HG02610 (cell line): ENCODE results near the gene NEAT1.

ENCODE experiments used
- ATAC-seq: cut with Tn5 transposase; IDR thresholded peaks from one replicate; pipeline ENCODE4 v1.9.1; 2021; ENCODE audit warnings: mild to moderate bottlenecking, moderate library complexity; ENCODE audit not compliant: unreplicated experiment

Gene NEAT1

DNA sequence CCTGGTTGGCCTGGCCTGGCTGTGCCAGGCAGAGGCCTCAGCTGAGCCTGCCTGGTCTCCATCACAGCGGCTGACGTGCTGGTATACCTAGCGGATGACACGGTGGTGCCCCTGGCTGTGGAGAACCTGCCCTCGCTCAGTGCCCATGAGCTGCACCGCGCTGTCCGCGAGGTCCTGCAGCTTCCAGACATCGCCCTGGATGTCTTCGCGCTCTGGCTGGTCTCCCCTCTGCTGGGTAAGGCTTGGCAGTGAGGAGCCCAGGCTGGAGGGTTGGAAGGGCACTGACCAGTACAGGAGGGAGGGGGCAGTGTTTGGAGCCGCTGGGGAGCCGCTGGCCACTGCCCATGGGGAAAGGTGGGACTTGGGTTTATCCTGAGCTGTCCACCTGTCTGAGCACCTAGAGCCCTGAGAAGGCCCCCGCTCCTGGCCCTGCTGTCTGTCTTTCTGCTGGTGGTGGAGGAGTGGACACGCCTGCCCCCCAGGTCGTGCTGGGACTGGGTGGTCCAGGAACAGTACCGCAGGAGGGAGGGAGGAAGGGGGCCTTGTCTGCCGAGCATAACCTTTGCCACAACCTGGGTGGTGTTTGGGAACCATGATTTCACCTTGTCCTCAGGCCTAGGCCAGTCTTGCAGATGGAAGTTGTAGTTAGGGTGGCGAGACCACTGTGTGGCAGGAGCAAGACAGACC lies 33.2 kb upstream of the NEAT1 start:
- ATAC-seq: no peak

DNA sequence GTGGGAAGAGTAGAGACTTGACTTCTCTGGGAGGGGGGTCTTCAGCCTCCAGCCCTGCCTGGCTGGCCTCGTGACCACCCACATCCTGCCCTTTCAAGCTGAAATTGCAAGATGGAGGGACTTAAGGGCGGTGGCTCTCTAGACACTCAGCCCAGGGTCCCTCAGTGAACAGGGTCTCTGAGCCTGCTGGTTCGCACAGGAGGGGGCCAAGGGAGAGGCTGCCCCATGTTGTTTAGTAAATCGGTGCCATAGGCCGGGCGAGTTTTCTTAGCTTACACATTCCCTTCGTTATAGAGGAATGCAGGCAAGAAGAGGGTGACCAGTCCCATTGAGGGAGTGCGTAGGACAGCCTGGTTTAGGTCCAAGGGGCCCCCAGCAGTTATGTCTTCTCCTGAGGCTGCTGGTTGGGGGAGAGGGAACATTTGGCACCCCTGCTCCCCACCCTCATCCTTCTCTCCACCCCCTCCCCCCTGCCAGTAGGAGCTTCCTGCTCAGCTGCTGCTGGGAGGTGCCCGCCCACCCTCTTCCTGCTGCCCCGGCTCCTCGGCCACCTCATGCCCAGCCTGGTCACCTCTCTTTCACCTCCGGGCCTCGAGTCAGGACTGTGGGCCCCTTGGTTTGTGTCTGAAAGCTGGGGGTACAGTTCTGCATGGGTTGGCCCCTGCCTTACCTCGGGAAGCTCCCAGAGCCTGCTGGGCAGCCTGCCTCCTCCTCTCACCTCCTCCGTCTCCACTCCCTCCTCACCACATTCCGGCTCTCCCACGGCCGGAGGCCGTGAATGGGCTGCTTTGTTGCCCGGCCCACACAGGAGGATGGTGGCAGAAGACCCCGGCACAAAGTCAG lies 32.3 kb upstream of the NEAT1 start:
- ATAC-seq: no peak

DNA sequence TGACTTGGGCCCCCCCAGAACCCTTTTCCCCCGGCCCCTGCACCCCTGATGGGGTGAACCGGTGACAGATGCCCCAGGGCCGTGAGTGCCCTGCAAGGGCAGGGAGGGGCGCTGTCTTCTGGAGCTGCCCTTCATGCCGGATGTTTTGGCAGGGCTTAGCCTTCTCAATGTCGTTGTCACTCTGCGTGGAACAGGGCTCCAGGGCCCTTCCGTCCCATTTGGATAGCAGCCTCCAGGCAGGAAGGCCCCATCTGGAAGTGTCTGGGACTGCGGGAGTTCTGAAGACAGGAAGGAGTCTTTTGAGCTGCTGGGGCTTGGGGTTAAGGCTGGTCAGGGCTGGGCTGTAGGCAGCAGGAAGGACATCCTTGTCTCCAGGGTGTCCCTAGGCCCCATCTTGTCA lies 31.6 kb upstream of the NEAT1 start:
- ATAC-seq: no peak

DNA sequence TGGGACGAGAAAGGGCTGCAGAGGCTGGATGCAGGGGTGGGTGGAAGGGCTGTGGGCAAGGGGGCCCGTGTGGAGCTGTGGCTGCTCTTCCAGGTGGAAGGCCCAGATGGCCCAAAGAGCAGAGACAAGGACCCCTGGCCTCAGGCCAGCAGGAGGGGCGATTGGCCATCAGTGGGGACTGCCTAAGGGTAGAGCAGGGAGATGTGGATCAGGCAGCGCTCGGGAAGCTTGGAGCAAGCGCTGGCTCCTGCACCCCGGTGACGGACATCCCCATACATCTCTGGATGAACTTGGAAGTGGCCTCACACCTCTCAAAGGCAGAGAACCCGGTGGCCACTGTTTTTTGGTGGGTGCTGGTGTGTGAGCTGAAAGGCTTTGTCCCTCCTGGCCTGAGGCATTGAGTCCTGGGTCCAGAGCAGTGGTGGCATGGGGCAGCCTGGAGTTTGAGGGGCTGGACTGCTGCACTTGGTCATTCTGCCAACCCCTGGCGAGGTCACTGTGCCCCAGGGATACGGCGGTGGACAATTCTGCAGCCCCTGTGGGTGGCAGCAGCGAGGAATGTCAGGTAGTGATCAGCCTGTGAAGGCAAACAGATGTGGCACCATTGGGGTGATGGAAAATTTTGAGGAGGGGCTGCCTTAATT lies 30.3 kb upstream of the NEAT1 start:
- ATAC-seq: no peak

DNA sequence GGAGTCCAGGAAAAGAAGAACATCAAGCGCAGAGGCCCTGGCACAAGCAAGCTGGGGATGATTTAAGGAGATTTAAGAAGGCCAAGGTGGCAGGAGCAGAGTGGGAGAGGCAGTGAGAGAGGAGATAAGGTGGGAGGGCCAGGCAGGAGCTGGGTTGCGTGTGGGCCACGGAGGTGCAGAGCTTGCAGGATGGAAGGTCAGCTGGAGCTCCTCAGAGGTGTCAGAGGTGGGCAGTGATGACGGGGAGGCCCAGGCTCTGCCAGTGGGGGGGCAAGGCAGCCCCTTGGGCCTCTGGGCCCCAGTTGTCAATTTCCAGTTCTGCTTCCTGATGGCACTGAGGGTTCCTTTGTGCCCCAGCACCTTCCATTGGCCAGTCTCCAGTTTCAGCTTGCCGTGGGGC lies 29.7 kb upstream of the NEAT1 start:
- ATAC-seq: no peak

DNA sequence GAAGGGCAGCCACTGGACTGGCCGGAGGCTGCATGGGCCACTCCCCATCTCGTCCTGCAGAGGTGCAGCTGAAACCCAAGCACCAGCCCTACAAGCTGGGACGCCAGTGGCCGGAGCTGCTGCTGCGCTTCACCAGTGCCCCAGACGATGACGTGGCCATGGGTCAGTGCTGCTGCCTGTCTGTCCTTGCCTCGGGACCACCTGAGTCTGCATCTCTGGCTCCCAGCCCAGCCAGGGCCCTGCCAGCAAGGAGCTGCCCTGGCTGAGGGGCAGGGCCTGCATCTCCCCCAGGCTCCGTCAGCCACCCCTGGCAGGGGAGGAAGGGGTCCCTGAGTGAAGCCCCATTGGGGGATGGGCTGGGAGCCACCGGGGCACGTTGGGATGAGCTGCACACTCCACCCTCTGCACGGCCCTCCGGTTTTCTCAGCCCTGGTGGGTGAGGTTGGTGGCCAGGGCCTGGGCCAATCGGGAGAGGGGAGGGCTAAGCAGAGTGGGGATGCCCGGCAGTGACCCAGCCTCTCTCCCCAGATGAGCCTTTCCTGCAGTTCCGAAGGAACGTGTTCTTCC lies 29.0 kb upstream of the NEAT1 start:
- no peak for ATAC-seq

DNA sequence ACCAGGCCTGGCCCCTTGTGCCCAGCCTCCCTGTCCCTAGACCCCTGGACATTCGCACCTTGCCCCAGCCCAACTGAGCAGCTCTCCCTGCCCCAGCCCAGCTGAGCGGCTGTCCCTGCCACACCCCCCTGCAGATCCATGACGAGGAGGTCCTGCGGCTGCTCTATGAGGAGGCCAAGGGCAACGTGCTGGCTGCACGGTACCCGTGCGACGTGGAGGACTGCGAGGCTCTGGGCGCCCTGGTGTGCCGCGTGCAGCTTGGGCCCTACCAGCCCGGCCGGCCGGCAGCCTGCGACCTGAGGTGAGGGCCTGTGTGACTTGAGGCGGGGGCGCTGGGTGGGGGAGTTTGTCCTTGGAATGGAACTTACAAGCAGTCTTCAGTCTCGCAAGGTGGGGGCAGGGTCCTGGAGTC lies 28.5 kb upstream of the NEAT1 start:
- no peak for ATAC-seq

DNA sequence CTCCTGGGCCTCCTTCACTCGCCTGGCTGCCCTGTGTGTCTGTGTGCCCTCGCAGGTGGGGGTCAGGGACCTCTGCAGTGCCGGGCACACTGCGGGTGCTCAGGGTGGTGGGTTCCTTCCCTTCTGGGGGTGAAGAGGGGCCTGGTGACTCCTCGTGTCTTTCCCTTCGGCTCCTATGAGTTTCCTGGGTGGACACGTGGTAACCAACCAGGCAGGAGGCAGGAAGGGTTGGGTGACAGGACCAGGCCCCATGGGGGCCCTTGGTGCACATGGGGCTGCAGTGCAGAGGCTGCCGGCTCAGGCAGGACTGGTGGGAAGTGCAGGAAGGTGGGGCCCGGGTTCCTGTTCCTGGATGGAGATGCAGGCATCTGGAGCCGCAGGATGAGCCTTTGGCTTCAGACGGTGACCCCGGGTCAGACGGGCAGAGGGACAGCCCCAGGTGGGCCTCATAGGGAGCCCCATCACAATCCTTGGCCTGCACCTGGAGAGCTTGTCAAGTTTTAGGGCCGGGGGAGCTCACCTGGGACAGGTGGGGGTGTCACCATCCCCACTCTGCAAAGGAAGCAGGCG lies 26.6 kb upstream of the NEAT1 start:
- no peak for ATAC-seq

DNA sequence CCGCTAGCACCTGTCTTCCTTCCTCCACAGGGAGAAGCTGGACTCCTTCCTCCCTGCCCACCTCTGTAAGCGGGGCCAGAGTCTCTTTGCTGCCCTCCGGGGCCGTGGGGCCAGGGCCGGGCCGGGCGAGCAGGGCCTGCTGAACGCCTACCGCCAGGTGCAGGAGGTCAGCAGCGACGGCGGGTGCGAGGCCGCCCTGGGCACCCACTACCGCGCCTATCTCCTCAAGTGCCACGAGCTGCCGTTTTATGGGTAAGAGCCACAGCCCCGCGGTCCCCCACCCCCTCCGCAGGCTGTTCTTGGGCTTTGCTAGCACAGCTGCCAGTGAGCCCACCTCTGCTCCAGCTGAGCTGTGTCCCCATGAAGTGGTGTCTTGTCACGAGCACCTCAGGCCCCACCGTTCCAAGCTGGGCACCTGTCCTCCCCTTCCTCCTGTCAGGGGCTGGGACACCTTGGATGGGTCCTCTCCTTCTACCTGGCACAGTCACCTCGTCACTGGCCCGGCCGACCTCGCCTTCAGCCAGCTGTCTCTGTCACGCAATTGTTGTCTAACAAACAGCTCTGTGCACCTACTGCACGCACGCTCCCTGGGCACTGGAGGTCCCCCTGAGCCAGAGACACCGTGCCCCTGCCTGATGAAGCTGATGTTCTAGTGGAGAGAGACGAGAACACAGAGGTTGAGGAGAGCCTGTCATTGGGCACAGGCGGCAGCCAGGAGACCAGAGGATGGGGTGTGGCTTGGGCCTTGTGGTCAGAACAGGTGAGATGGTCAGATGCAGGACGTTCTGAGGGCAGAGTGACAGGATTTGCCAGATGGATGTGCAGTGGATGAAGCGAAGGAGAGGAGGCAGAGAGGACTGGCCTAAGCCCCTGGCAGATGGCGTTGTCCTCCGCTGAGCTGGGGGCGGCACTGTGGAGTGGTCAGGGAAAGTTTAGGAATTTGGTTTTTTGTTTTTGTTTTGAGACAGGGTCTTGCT lies 25.5 kb upstream of the NEAT1 start:
- no peak for ATAC-seq

DNA sequence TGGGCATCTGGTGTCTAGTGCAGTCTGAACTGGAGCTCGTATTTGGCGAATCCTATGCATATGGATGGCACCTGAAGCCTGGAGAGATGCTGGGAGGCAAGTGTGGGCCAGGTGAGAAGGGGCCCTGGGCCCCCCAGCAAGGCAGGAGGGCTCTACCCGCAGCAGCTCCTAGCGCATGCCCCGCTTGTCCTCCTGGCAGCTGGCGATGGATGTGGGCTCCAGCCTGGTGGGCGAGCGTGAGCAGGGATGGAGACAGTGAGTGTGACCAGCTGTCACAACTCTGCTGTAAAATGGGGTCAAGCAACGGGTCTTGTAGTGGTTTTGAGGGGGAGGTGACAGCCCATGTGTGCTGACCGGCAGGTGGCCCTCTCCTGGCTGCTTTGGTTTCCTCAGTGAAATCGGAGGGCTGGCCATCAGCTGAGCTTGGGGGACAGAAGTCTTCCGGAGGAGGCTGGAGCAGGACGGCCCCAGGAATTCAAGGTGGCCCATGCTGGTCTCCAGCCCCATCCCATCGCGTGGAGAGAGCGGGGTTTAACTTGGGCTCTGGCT lies 24.2 kb upstream of the NEAT1 start:
- ATAC-seq: no peak

DNA sequence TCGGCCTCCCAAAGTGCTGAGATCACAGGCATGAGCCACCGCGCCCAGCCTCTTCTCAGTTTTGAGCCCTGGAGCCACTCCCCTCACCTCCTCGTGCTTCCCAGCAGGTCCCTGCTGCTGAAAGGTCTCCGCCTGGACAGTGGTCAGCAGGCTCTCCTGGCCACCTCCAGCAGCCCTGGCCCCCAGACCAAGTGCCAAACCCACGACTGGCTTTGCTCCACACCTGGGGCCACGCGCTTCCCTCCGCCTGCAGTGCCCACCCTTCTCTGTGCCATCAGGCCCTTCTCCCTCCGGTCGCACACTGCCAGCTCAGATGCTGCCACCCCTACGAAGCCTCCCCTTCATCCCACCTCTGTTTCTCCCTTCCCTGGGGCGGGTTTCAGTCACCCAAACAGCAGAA lies 23.3 kb upstream of the NEAT1 start:
- no peak for ATAC-seq

DNA sequence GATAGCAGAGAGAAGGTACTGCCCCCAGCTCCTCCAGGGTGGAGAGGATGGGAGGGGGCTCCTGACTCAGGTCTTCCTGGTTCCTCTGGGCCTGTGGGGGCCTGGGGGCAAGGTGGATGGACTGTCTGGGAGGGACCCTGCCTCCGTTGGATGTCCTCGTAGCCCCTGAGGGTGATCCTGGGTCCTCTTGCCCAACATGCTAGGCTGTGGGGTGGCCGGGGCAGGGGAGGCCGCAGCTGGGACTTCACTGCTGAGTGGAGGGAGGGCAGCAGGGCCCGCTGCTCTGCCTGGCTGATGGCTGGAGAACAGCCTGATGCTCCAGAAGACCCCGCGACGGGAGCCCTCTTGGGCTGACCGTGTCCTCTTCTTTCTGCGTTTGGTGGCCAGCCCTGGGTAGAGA lies 22.8 kb upstream of the NEAT1 start:
- ATAC-seq: no peak

DNA sequence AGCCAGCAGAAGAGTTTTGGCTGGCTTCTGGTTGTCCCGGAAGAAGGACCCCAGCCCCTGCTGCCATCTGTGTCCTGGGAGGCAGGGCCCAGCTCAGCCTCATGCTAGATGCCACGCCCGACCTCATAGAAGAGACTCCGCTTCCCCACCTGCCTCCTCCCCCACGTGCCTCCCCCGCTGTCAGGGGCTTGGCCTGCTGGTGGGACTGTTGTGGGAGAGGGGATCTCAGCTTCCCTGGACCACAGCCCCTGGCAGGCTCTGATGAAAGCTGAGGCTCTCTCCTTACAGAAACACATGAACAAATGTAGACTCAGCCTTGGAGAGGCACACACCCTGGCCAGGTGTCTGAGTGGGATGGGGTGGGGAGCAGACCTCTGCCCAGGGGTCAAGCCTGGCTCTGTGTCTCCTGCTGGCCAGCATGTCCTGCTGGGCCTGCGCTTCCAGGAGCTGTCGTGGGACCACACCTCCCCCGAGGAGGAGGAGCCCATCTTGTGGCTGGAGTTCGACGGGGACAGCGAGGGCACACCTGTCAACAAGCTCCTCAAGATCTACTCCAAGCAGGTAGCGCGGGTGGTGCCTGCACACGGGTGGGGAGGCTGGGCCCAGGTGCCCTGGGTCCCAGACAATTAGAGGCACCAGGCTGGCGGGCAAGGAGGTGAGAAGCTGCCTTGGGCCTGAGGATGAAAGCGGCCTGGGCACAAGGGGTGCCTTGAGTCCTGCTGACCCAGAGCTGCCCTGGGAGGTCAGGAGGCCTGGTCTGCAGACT lies 22.1 kb upstream of the NEAT1 start:
- ATAC-seq: no peak

DNA sequence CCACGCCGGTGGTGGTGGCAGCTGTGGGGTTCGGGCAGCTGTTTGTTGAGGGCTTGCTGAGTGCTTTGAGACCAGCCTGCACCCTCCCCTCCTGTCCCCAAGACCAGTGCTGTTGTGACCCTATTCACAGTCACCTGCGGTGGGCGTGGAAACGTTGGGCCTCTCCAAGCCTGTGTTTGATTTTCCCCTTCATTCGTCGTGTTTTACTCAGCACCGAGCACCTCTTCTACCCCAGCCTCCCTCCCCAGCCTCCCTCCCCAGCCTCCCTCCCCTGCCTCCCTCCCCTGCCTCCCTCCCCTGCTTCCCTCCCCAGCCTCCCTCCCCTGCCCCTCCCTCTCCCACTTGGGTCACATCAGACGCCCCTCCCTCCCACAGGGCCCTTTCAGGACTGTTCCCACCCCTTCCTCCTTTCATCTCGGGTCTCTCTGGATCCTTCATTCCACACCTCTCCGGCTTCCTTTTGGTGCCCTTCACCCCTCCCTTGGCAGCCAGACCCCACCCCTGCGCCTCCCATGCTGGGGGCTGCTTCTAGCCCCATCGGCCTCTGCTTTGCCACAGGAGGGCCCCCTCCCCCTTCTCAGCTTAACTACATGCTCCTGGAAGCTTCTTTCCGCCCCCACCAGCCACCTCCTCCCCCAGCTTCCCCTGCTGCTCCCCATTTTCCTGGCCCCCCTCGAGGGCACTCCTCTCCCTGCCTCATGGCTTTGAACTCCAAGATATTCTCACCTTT lies 21.4 kb upstream of the NEAT1 start:
- no peak for ATAC-seq

DNA sequence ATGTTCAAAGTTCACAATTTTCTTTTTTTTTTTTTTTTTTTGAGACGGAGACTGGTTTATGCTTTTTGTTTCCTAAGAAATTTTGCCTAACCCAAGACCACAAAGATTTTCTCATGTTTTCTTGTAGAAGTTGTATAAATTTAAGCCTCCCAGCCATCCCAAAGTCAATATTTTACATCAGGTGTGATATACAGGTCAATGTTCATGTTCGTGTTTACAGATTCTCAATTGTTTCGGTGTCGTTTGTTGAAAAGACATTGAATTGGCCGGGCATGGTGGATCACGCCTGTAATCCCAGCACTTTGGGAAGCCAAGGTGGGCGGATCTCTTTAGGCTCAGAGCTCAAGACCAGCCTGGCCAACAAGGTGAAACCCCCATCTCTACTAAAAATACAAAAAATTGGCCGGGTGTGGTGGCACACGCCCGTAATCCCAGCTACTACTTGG lies 20.8 kb upstream of the NEAT1 start:
- ATAC-seq: no peak

DNA sequence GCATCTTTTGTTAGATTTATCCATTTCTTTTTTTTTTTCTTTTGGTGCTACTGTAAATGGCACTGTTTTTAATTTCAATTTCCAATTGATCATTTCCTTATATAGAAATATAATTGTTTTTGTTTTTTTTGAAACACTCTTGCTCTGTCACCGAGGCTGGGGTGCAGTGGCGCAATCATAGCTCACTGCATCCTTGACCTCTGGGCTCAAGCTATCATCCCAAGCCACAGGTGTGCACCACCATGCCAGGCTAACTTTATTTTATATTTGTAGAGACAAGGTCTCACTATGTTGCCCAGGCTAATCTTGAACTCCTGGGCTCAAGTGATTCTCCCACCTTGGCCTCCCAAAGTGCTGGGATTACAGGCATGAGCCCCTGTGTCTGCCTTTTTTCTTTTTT lies 19.8 kb upstream of the NEAT1 start:
- no peak for ATAC-seq

DNA sequence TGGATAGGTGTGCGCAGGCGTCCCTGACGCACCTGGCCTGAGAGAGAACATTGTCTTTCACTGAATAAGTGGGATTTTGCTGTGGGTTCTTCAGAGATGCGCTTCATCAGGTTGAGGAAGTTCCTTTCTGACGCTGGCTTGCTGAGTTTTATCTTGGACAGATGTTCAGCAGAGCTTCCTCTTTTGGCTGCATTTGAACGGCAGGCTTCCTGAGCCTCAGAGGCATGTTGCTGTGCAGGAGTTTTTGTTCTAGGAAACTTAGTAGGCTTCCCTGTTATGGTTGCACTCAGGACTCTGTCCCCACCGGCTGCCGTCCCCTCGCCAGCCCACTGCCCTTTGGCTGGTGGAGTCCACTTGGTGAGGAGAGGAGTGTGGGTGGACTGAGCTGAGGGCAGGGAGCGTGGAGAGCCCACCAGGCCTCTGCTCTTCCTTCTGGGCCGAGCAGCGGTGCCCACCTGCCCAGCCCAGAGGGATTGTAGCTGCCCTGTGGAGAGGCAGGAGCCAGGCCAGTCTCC lies 18.9 kb upstream of the NEAT1 start:
- no peak for ATAC-seq

DNA sequence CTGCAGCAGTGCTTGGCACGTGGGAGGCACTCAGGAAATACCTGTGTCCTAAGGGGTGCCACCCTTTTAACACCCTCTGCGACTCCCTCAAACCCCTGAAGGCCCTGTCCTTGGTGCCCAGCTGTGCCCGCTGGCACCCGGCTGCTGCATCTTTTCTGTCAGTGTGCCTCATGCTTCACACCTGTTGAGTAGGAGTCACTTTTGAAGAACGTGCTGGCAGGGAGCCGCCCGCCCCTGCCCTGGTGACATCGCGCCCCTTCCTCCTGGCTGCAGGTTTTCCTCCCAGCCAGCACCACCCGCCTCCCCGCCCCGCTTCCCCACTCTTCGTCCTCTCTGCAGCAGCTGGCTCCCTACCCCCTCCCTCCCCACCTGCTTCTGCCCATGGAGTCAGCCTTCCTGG lies 18.4 kb upstream of the NEAT1 start:
- no peak for ATAC-seq
